Astrocyte (in vitro differentiated cells and primary cell): ENCODE results near the gene TRIM58.

Experiments used
- EZH2 ChIP-seq: IDR thresholded peaks from 2 replicates; pipeline ENCODE4 v1.6.1; 2012; ENCODE audit warnings: mild to moderate bottlenecking, low read length, inconsistent platforms; ENCODE audit not compliant: insufficient read depth
- TF ChIP-seq, protein P1 (sequence below): IDR thresholded peaks from 2 replicates; pipeline ENCODE4 v1.5.1; 2011; ENCODE audit warnings: low read depth, mild to moderate bottlenecking, inconsistent platforms, low read length, moderate library complexity; ENCODE audit not compliant: insufficient read depth

- TF ChIP-seq, protein P1, sequence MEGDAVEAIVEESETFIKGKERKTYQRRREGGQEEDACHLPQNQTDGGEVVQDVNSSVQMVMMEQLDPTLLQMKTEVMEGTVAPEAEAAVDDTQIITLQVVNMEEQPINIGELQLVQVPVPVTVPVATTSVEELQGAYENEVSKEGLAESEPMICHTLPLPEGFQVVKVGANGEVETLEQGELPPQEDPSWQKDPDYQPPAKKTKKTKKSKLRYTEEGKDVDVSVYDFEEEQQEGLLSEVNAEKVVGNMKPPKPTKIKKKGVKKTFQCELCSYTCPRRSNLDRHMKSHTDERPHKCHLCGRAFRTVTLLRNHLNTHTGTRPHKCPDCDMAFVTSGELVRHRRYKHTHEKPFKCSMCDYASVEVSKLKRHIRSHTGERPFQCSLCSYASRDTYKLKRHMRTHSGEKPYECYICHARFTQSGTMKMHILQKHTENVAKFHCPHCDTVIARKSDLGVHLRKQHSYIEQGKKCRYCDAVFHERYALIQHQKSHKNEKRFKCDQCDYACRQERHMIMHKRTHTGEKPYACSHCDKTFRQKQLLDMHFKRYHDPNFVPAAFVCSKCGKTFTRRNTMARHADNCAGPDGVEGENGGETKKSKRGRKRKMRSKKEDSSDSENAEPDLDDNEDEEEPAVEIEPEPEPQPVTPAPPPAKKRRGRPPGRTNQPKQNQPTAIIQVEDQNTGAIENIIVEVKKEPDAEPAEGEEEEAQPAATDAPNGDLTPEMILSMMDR, result no peak
- TF ChIP-seq EZH2, result no peak
Observed at GRCh38 chr1:247904122-247904521, 47.1 kb downstream of the TRIM58 start.
